ENCODE measurements around the gene TBX5.

TBX5 gene

DNA sequence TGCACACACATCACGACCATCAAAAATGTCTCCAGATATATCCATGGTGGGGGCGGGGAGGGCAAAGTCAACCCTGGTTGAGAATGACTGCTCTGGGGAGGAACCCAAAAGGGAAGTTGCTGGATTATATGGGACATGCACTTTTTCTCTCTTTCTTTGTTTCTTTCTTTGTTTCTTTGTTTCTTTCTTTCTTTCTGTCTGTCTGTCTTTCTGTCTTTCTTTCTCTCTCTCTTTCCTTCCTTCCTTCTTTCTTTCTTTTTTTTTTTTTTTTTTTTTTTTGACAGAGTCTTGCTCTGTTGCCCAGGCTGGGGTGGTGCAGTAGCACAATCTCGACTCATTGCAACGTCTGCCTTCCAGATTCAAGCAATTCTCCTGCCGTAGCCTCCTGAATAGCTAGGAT is 71.5 kb downstream of the TBX5 start:
- in situ Hi-C loops (cut with MboI; ENCODE audit: low sequenced_read_pairs) = no loop called here

GRCh38 chr12:114328292-114328691 is 77.7 kb downstream of the TBX5 start:
- in situ Hi-C loops (cut with MboI; ENCODE audit: low sequenced_read_pairs) = no loop called here

- in situ Hi-C loops (cut with MboI; ENCODE audit: low sequenced_read_pairs) = no loop called here
Measured at GRCh38 chr12:114327765-114328164, 78.2 kb downstream of the TBX5 start.

GRCh38 chr12:114321524-114321923 is 84.4 kb downstream of the TBX5 start:
- in situ Hi-C loops (cut with MboI; ENCODE audit: low sequenced_read_pairs) = no loop called here

GRCh38 chr12:114320968-114321367 is 85.0 kb downstream of the TBX5 start:
- in situ Hi-C loops (cut with MboI; ENCODE audit: low sequenced_read_pairs) = no loop called here

DNA sequence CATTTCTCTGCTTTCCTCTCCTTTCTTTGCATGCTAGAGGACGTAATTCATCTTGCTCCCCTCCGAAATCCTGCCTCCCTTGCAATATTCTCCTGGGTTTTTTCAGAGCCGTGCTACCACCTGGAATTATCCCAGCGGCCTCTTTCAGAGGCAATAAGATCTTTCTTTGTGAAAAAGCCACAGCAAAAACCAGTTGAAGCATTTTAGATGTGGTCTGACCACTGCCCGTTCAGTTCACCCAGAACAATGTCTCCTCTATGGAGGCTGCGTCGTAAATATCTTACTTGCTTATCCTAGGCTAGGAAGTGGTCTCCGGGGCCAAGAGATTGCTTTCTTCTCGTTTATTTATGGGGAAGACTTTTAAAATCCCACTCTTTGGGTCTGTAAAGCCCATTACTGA is 85.8 kb downstream of the TBX5 start:
- in situ Hi-C loops (cut with MboI; ENCODE audit: low sequenced_read_pairs) = no loop called here

DNA sequence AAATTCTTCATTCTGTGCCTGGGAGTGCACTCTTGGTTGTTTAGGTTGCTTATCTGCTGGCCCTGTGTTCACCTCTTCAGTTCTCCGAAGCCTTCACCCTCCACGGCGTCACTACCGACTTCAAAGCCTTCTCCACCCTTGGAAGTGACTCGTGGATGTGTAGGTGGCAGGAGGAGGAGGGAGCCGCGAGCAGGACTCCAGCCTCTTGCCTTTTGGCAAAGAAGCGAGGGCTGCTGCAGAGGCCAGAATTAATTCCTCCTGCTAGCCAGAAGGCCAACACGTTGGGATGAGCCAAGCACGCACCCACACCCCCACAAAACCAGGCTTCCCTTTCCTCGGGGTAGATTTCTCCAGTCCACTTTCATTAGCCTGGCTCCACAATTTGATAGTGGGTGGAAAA is 86.5 kb downstream of the TBX5 start:
- in situ Hi-C loops (cut with MboI; ENCODE audit: low sequenced_read_pairs) = no loop called here

DNA sequence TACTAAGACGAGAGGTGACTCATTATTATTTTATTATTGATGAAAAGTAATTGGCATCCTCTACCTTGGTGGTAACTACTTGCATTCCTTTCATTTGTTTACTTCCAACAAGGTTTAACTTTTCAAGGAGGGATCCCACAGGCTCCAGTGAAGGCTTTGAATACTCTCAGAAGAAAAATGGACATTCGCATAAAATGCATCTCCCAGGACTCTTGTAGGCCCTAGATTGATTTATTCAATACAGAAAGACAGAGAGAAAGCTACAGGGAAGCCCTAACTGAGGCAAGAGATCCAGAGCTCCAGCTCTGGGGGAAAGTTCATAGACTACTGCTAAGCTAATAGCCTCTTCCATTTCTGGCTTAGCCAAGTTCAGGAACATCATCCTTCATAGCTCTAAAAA is 87.0 kb downstream of the TBX5 start:
- in situ Hi-C loops (cut with MboI; ENCODE audit: low sequenced_read_pairs) = no loop called here

DNA sequence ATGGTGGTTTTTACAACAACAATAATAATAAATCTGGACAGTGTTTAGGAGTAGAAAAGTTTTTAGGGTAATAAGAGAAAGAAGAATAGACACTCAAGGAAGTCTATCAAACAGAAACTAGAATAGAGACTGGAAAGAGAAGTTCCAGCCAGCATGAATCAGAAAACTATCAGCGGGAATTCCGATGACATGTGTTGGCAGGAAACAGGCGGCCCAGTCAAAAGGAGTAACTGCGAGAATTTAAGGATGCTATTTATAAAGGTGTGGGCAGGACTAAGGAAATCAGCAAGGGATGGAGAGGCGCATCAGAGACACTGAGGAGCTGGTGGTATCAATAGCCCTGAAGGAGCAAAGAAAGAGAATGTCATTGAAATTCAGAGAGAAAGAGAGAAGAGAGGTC is 89.9 kb downstream of the TBX5 start:
- in situ Hi-C loops (cut with MboI; ENCODE audit: low sequenced_read_pairs) = no loop called here

GRCh38 chr12:114314974-114315720 is 90.8 kb downstream of the TBX5 start:
- in situ Hi-C loops (cut with MboI; ENCODE audit: low sequenced_read_pairs) = no loop called here

- in situ Hi-C loops (cut with MboI; ENCODE audit: low sequenced_read_pairs) = no loop called here
Measured at GRCh38 chr12:114314403-114314802, 91.5 kb downstream of the TBX5 start.

- in situ Hi-C loops (cut with MboI; ENCODE audit: low sequenced_read_pairs) = no loop called here
Measured at GRCh38 chr12:114313910-114314309, 92.0 kb downstream of the TBX5 start.

DNA sequence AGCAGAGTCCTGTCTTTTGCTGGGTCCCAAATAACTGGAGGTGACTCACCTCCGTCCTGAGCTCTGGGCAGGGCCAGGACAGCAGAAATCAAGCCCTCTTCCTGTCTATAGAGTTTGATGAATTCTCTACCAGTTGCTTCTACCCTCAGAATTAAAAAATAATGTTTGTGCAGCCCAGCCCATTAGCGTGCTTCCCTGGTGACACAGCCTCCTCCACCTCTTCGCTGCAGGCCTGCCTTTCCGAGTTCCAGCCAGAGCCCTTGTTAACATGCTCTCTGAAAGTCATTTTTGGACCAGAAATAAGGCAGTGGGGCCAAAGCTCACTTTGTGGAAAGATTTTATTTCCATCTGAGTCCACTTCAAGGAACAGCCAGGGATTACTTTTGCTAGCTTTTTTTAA is 94.0 kb downstream of the TBX5 start:
- in situ Hi-C loops (cut with MboI; ENCODE audit: low sequenced_read_pairs) = no loop called here

- in situ Hi-C loops (cut with MboI; ENCODE audit: low sequenced_read_pairs) = no loop called here
Measured at GRCh38 chr12:114306646-114307045, 99.3 kb downstream of the TBX5 start.

- in situ Hi-C loops (cut with MboI; ENCODE audit: low sequenced_read_pairs) = no loop called here
Measured at GRCh38 chr12:114305446-114305845, 100.5 kb downstream of the TBX5 start.
